Measurements from ENCODE around the gene STAT3.

STAT3 gene

DNA sequence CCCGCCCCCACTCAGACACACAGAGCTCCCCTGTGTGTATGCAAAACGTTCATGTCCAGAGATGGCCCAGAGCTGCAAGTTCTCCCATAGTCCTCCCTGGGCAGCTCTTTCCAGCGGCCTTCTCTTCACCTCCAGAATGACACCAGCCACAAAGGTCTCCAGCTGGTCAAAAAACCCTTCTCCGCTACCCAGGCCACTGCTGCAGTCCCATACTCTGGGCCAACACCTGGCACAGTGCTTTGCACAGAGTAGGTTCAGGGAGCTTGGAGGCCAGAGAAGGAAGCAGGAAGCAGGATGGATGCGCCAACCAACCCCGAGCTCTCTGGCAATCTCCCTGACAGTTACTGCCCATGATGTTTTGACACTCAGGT lies 110.9 kb downstream of the STAT3 start:
- H3K79me2 ChIP-seq = peaks cover 10% of the 10 kb centered on the region
- no peak overlapping the region for H3K27ac ChIP-seq
- H3K4me3 ChIP-seq (ENCODE audit: low read depth, low read length) = no peak overlapping the region
- peak overlapping the region; percentile 100 for H2AFZ ChIP-seq
- peaks cover 6% of the 10 kb centered on the region for H3K4me1 ChIP-seq
- TF ChIP-seq, protein P1, sequence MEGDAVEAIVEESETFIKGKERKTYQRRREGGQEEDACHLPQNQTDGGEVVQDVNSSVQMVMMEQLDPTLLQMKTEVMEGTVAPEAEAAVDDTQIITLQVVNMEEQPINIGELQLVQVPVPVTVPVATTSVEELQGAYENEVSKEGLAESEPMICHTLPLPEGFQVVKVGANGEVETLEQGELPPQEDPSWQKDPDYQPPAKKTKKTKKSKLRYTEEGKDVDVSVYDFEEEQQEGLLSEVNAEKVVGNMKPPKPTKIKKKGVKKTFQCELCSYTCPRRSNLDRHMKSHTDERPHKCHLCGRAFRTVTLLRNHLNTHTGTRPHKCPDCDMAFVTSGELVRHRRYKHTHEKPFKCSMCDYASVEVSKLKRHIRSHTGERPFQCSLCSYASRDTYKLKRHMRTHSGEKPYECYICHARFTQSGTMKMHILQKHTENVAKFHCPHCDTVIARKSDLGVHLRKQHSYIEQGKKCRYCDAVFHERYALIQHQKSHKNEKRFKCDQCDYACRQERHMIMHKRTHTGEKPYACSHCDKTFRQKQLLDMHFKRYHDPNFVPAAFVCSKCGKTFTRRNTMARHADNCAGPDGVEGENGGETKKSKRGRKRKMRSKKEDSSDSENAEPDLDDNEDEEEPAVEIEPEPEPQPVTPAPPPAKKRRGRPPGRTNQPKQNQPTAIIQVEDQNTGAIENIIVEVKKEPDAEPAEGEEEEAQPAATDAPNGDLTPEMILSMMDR (IDR thresholded peaks at IDR 0.05) = no peak
- H3K4me2 ChIP-seq (ENCODE audit: low read length) = no peak overlapping the region
- no peak overlapping the region for H3K9ac ChIP-seq
- H3K36me3 ChIP-seq (ENCODE audit: control insufficient read depth, insufficient read depth, low read length) = no peaks in the 10 kb centered on the region
- no peaks in the 10 kb centered on the region for H3K9me3 ChIP-seq (ENCODE audit: control insufficient read depth, low read length)
- no peaks in the 10 kb centered on the region for H3K27me3 ChIP-seq (ENCODE audit: control insufficient read depth, insufficient read depth, low read length)

DNA sequence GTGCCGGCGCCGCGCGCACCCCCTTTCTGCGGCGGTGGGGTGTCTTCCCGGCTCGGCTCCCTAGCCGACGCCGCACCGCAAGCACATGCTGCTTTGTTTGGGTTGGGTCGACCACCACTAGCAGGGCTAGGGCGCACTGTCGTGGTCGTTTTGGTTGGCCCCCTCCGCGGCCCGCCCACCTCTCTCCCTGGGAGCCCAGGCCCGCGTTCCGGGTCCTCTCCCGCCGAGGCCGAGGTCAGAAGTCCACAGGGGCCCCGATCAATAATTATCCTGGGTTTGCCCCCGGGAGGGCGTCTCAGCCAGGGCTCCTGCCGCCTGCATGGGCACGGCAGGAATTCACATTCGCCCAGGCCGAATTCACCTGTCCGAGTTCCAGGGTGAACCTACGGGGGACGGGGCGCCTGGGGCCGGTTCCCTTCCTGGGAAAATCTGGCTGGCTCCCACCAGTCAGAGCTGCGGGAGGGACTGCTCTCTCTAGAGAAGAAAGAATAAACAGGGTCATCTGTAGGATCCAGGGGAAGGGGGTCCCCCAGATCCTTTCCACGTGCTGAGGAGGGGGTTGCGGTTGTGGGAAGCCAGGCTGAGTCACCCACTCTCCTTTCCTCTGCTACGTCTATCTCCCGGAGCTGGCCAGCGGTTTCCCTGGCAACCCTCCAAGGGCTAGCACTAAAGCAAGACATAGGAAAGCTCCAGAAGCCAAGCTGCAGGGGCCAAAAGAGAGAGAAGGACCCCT lies 111.5 kb downstream of the STAT3 start:
- TF ChIP-seq, protein P1 (IDR thresholded peaks at IDR 0.05) = no peak
- Histone ChIP-seq H3K9me3 (ENCODE audit: control insufficient read depth, low read length) (no peaks in the 10 kb centered on the region), H3K79me2 (peaks cover 10% of the 10 kb centered on the region), H3K36me3 (ENCODE audit: control insufficient read depth, insufficient read depth, low read length) (no peaks in the 10 kb centered on the region), H3K9ac (no peak overlapping the region), H3K4me2 (ENCODE audit: low read length) (peak overlapping the region; percentile 96), H2AFZ (peak overlapping the region; percentile 100), H3K27ac (peak overlapping the region; percentile 54), H3K27me3 (ENCODE audit: control insufficient read depth, insufficient read depth, low read length) (no peaks in the 10 kb centered on the region), H3K4me3 (ENCODE audit: low read depth, low read length) (peak overlapping the region; percentile 65), H3K4me1 (peaks cover 6% of the 10 kb centered on the region)

DNA sequence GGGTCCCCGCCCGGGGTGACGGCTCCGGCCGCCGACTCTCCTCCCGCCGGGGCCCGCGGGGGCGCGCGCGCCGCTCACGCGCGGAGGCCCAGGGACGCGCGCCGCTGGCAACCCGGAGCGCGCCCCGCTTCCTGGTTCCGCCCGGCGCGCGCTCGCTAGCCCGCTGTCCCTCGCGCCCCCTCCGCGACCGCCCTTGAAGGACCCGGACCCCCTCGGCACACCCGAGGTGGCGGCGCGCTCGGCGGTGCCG lies 112.0 kb downstream of the STAT3 start, which contains the start of gene STAT5B:
TSS of gene STAT5B (minus strand) at position 33 of the 250 bp plus-strand sequence. CDS start 44,264 bp downstream, outside the sequence.
- Histone ChIP-seq H3K79me2 (peaks cover 10% of the 10 kb centered on the region), H3K27me3 (ENCODE audit: control insufficient read depth, insufficient read depth, low read length) (no peaks in the 10 kb centered on the region), H3K36me3 (ENCODE audit: control insufficient read depth, insufficient read depth, low read length) (no peaks in the 10 kb centered on the region), H3K4me2 (ENCODE audit: low read length) (peak within 1 kb of the TSS; percentile 96), H3K4me3 (ENCODE audit: low read depth, low read length) (peak within 1 kb of the TSS; percentile 81), H3K9me3 (ENCODE audit: control insufficient read depth, low read length) (no peaks in the 10 kb centered on the region), H2AFZ (peak within 1 kb of the TSS; percentile 100), H3K9ac (peak within 1 kb of the TSS; percentile 70), H3K27ac (peak within 1 kb of the TSS; percentile 54), H3K4me1 (peaks cover 6% of the 10 kb centered on the region)
- TF ChIP-seq, protein P1 (IDR thresholded peaks at IDR 0.05) = no peak

DNA sequence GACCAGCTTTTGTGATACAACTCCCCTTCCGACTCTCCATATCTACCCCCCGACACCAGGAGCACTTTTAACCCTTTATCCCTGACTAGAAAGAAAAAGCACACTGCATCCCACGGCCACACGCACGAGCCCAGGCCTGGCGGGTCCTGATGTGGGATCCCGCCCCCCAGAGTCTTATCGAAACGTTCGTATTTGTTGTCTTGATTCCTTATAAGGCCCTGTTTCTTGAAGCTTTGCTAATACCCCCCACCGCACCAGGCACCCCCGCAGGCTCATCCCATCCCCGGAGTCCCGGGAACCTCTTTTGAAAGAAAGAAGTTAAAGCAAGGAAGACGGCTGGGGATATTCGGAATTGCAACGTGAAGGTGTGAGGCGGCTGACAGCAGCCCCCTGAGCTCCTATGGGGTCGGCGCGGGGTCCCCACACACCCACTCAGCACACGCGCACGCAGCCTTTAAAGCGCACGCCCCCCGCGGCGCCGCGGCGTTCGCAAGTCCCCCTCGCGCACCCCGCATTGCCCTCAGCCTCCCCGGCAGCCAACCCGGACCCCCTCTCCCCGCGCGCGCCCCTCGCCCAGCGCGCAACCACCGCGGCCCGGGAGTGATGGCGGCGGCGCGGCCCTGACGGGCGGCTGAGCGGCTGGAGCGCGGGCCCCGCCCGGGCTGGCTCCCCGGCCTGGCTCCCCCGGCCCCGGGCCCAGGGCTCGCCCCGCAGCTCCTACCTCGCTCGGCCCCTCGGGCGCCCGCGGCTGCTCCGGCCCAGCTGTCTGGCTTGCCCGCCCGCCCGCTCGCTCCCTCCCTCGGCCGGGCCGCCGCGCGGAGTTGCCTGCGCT lies 112.5 kb downstream of the STAT3 start:
- TF ChIP-seq, protein P1 (IDR thresholded peaks at IDR 0.05) = no peak

More for the DNA sequence above, 112.5 kb downstream of the STAT3 start:
- H3K4me3 ChIP-seq (ENCODE audit: low read depth, low read length) = peak overlapping the region; percentile 81
- H2AFZ ChIP-seq = peak overlapping the region; percentile 91
- no peaks in the 10 kb centered on the region for H3K9me3 ChIP-seq (ENCODE audit: control insufficient read depth, low read length)
- peak overlapping the region; percentile 93 for H3K4me2 ChIP-seq (ENCODE audit: low read length)
- H3K27ac ChIP-seq = peak overlapping the region; percentile 36
- H3K79me2 ChIP-seq = peaks cover 10% of the 10 kb centered on the region
- H3K27me3 ChIP-seq (ENCODE audit: control insufficient read depth, insufficient read depth, low read length) = no peaks in the 10 kb centered on the region
- H3K36me3 ChIP-seq (ENCODE audit: control insufficient read depth, insufficient read depth, low read length) = no peaks in the 10 kb centered on the region
- H3K4me1 ChIP-seq = peaks cover 6% of the 10 kb centered on the region
- peak overlapping the region; percentile 70 for H3K9ac ChIP-seq

Data from parathyroid adenoma (tissue), 2 donors.